Measurements from ENCODE around the gene TCEAL7.
"Not testable (repeated sequence)": the region's sequence is repeated elsewhere in the genome, so short reads cannot be mapped to it uniquely, and the experiment has no call there.

The TCEAL7 gene, protein sequence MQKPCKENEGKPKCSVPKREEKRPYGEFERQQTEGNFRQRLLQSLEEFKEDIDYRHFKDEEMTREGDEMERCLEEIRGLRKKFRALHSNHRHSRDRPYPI

DNA sequence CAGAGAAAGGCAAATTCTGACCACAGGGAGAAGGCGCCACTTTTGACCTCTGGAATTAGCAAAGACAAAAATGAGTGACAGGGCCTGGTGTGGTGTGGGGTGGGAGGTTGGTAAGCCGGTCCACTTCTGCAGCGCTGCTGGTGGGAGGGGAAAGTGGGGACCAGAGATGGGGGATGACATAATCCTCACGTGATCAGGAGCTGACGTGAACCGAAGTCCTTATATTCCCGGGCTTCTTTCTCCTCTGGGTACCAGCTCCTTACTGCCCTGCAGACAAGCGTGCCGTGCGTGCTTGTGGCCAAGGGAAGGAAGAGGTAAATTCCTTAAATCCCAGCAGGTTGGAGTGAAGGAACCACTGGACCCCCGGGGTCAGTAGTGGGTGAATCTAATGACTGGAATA lies at the start of gene TCEAL7:
Gene TCEAL7, plus strand, starts transcription at position 249 of the 400 bp plus-strand sequence. CDS start 1,165 bp downstream, outside the sequence.
- Histone ChIP-seq H3K4me1 (0 out of 2 replicates have a peak, but pooled peaks cover 2% of the 10 kb centered on the region), H3K27me3 (ENCODE audit: low read depth) (peaks cover 11% of the 10 kb centered on the region), H3K9me3 (no peaks in the 10 kb centered on the region), H3K36me3 (replicated peaks) (no peaks in the 10 kb centered on the region), H3K4me3 (no peak within 1 kb of the TSS)
- no peak for DNase-seq (ENCODE audit: low spot score in 2 of 2)
- in situ Hi-C loops (cut with MboI; ENCODE audit: low sequenced_read_pairs) = no loop called here

DNA sequence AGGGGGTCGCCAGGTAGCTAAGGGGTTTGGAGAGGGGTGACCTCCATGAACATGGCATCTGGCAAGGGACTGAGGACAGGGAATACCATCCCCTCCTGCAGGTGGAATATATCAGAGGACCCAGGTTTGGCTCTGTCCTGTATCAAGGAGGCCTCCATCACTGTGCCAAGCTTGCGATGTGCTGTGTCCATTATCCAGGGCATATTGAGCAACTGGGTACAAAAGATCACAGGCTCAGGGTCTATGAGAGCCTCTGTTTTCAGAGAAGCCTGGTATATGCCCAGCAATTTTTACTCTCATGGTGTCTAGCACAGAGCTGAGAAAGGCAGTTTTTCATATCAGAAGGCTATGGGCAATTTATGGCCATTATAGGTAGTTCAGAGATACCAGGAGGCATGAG lies 36.9 kb upstream of the TCEAL7 start:
- H3K36me3 ChIP-seq (replicated peaks) = no peaks in the 10 kb centered on the region
- H3K27me3 ChIP-seq (ENCODE audit: low read depth) = no peaks in the 10 kb centered on the region; the same call in 1 of the 2 replicates
- no peak for DNase-seq (ENCODE audit: low spot score in 2 of 2)
- no peaks in the 10 kb centered on the region for H3K9me3 ChIP-seq
- H3K4me3 ChIP-seq = no peak overlapping the region
- no peaks in the 10 kb centered on the region for H3K4me1 ChIP-seq
- in situ Hi-C loops (cut with MboI; ENCODE audit: low sequenced_read_pairs) = no loop called here

DNA sequence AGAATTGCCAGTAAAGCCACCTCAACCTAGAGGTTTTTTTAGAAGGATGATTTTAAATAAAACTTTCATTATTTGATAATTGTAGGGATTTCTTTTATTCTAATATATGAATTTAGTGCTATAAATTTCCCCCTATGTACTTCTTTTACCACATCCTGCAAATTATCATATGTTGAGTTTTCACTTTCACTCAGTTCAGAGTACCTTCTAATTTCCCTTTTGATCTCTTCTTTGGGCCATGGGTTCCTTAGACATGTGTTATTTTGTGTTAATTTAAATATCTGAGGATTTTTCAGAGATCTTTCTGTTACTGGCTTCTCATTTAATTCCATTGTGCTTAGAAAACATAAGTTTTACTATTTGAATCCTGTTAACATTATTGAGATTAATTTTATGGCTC lies 25.3 kb upstream of the TCEAL7 start:
- no peak overlapping the region for H3K4me3 ChIP-seq
- H3K27me3 ChIP-seq (ENCODE audit: low read depth) = no peaks in the 10 kb centered on the region
- H3K36me3 ChIP-seq (replicated peaks) = no peaks in the 10 kb centered on the region
- H3K9me3 ChIP-seq = no peaks in the 10 kb centered on the region
- no peaks in the 10 kb centered on the region for H3K4me1 ChIP-seq
- DNase-seq (ENCODE audit: low spot score in 2 of 2) = no peak
- in situ Hi-C loops (cut with MboI; ENCODE audit: low sequenced_read_pairs) = no loop called here

DNA sequence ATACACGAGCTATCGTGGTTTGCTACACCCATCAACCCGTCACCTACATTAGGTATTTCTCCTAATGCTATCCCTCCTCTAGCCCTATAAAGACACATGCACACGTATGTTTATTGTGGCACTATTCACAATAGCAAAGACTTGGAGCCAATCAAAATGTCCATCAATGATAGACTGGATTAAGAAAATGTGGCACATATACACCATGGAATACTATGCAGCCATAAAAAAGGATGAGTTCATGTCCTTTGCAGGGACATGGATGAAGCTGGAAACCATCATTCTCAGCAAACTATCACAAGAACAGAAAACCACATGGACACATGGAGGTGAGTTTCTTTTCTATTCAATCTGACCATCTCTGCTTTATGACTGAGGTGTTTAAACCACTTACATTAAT lies 24.4 kb upstream of the TCEAL7 start:
- DNase-seq (ENCODE audit: low spot score in 2 of 2); H3K4me3 ChIP-seq; H3K4me1 ChIP-seq; H3K27me3 ChIP-seq (ENCODE audit: low read depth); H3K36me3 ChIP-seq (replicated peaks); in situ Hi-C loops (cut with MboI; ENCODE audit: low sequenced_read_pairs); H3K9me3 ChIP-seq: not testable (repeated sequence)

DNA sequence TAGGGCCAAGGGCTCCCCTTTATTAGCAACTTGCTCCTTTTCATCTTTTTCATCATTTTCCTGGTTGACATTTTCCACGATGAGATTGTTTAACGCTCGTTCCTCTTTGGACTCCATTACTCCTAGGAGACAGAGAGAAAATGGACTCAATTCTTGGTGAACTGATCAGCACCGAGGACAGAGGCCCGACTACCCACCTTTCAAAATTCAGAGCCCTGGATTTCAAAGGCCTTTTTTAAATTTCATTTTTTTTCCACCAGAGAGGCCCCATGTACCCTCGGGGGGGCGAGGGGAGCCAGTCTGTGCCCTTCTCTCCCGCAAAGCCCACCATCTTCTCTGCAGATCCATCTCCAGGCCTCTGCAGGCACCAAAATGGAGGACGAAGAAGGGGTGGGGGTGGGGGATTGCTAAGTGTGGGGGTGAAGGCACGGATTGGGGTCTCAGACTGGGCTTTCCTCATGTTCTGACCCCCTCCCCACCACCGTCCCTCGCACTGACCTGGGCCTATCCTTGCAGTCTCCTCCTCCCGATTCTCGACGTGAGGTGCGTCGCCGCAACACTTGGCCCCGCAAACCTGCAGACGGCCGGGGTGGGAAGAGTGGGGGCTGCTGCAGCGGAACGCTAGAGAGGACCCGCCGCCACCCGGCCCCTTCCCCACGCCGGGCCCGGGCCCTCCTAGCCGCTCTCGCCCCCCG lies 20.0 kb upstream of the TCEAL7 start:
- Histone ChIP-seq H3K4me1 (no peaks in the 10 kb centered on the region), H3K36me3 (replicated peaks) (no peaks in the 10 kb centered on the region), H3K9me3 (no peaks in the 10 kb centered on the region), H3K4me3 (no peak overlapping the region), H3K27me3 (ENCODE audit: low read depth) (no peaks in the 10 kb centered on the region)
- DNase-seq (ENCODE audit: low spot score in 2 of 2) = no peak
- in situ Hi-C loops (cut with MboI; ENCODE audit: low sequenced_read_pairs) = no loop called here

DNA sequence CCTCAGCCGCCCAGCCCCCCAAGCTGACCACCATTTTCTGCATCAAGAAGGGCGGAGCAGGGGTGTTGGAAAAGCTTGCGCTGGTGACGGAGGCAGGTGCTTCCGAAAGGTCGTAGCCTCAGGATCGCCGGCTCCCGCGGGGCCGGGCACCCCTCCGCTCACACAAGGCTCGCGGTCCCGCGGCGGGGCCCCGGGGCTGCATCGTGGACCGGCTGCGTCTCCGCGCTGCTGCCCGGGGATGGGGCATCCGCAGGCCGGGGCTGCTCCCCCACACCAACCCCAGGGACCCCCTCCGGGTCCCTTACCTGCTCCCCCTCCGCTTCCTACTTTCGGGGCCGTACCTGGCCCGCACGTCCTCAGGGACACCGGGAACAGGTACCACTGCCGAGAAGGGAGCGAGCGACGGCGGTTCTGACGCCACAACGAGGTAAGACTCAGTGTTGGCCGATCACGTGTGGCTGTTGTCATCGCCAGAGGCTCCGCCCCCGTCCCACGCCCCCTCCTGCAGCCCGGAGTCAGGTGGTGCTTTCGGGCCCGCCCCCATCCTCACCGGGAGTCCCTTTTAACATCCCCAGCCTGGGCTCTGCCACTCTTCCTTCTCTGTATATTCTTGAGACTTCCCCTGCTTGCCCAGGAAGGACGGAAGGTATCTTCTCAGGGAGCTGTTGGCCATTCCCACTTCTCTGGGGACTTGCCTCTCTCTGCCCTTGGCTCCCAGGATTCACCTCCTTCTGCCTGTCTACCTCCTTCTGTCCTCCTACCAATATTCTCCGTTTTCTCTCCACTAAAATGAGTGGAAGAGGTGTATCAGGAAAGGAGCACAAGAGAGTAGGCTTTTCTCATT lies 19.3 kb upstream of the TCEAL7 start, which contains the start of gene BEX2:
Gene BEX2, minus strand, starts transcription at position 436 of the 844 bp plus-strand sequence. CDS start 1,014 bp downstream, outside the sequence.
- Histone ChIP-seq H3K4me1 (no peaks in the 10 kb centered on the region), H3K9me3 (no peaks in the 10 kb centered on the region), H3K4me3 (no peak within 1 kb of the TSS), H3K27me3 (ENCODE audit: low read depth) (no peaks in the 10 kb centered on the region), H3K36me3 (replicated peaks) (no peaks in the 10 kb centered on the region)
- DNase-seq (ENCODE audit: low spot score in 2 of 2) = peak; percentile 3 to 66
- in situ Hi-C loops (cut with MboI; ENCODE audit: low sequenced_read_pairs) = no loop called here

DNA sequence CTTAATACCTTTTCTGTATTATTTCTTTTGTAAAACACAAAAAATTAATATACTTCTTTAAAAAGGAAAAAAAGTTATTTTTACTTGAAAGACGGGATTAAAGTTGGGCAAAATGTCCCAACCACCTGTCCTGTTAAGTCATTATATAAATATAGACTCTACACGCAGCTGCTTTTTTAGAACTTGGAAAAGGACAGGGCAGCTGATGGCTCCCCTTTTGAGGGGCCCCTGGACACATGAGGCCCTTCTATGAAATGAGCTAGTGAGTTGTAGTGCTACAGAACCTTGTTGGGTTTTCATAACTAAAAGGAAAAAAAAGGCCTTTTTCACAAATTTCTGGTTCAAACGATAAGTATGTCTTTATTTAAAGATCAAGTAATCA lies 18.6 kb upstream of the TCEAL7 start:
- no peaks in the 10 kb centered on the region for H3K36me3 ChIP-seq (replicated peaks)
- no peak overlapping the region for H3K4me3 ChIP-seq
- in situ Hi-C loops (cut with MboI; ENCODE audit: low sequenced_read_pairs) = no loop called here
- no peak for DNase-seq (ENCODE audit: low spot score in 2 of 2)
- no peaks in the 10 kb centered on the region for H3K4me1 ChIP-seq
- H3K27me3 ChIP-seq (ENCODE audit: low read depth) = no peaks in the 10 kb centered on the region
- no peaks in the 10 kb centered on the region for H3K9me3 ChIP-seq

DNA sequence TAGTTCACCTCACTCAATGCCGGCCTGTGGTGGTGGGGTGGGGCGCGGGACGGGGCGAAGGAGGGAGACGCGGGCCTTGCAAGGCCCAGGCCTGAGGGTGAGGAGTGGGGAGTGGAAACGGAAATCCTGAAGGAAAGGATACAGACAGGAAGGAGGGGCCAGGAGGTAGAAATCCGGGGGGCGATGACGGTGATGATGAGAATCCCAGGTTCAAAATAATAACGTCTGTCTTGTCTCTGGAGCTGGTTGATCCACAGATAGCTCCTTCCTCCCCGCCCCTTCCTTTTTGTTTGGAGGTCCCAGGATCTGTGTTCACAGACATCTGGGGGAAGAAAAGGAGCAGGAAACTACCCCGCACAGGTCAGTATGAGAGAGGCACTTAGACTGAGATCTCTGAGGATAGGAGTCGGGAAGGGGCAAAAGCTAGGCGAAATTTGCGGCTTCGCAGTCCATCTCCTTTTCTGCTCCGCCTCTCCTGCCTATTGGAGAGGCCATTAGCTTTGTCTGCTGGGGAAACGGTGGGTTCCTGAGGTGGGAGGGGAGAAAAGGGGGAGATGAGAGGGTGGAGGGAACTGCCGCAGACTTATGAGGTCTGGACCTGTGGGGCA lies 746 bp downstream of the TCEAL7 start:
- in situ Hi-C loops (cut with MboI; ENCODE audit: low sequenced_read_pairs) = no loop called here
- no peaks in the 10 kb centered on the region for H3K9me3 ChIP-seq
- no peak for DNase-seq (ENCODE audit: low spot score in 2 of 2)
- H3K4me3 ChIP-seq = no peak overlapping the region
- peaks cover 9% of the 10 kb centered on the region for H3K27me3 ChIP-seq (ENCODE audit: low read depth)
- 0 out of 2 replicates have a peak, but pooled peaks cover 2% of the 10 kb centered on the region for H3K4me1 ChIP-seq
- no peaks in the 10 kb centered on the region for H3K36me3 ChIP-seq (replicated peaks)

DNA sequence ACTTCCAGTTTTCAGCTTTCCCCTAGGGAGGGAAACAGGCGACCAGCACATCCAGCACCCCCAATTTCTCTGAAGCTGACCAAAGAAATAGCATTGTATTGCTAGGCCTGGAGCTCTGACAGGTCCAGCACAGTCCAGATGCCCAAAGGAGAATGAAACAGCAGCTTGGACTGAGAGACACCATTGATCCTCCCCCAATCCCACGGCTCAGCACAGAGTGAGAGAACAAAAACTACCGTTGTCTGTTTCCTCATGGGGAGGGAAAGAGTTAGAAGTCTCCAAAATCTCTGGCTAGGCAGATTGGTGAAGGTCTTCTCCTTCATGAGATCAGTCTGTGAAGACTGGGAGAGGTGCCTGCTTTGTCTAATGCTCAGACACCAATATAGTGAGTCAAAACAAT lies 8.6 kb downstream of the TCEAL7 start:
- in situ Hi-C loops (cut with MboI; ENCODE audit: low sequenced_read_pairs) = no loop called here
- Histone ChIP-seq H3K27me3 (ENCODE audit: low read depth) (peaks cover 30% of the 10 kb centered on the region), H3K4me1 (0 out of 2 replicates have a peak, but pooled peaks cover 2% of the 10 kb centered on the region), H3K4me3 (no peak overlapping the region), H3K9me3 (no peaks in the 10 kb centered on the region), H3K36me3 (replicated peaks) (no peaks in the 10 kb centered on the region)
- no peak for DNase-seq (ENCODE audit: low spot score in 2 of 2)

DNA sequence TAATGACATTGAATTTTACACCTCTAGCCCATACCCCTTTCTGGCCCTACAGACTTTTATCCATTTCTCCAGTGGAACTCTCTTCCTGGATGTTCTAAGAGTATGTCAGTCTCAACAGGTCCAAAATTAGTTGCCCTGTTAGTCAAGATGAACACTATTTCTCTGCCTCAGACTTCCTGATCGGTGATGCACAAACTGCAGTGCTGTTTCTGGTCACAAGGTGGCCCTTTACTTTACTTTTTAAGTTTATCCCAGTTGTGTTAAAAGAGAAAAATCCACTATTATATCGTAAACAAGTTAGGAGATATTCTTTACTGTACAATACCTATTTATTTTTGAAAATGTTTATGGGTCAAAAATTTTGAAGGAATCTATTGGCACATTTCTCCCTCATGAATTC lies 13.1 kb downstream of the TCEAL7 start:
- in situ Hi-C loops (cut with MboI; ENCODE audit: low sequenced_read_pairs) = loop anchor here (10.0 kb wide), 1 partner anchor 122 kb away; no protein-coding TSS in a partner anchor
- H3K27me3 ChIP-seq (ENCODE audit: low read depth) = peaks cover 7% of the 10 kb centered on the region
- H3K4me1 ChIP-seq = no peaks in the 10 kb centered on the region
- no peak overlapping the region for H3K4me3 ChIP-seq
- peak; percentile 39 to 64 for DNase-seq (ENCODE audit: low spot score in 2 of 2)
- H3K9me3 ChIP-seq = no peaks in the 10 kb centered on the region
- no peaks in the 10 kb centered on the region for H3K36me3 ChIP-seq (replicated peaks)

DNA sequence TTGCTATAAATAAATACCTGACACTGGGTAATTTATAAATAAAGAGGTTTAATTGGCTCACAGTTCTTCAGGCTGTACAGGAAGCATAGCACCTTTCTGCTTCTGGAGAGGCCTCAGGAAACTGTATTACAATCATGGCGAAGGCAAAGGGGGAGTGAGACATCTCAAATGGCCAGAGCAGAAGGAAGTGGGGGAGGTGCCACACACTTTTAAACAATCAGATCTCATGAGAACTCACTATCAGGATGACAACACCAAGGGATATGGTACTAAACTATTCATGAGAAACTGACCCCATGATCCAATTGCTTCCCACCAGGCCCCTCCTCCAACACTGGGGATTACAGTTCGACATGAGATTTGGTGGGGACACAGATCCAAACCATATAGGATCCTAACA lies 14.6 kb downstream of the TCEAL7 start:
- no peak for DNase-seq (ENCODE audit: low spot score in 2 of 2)
- Histone ChIP-seq H3K27me3 (ENCODE audit: low read depth) (peaks cover 5% of the 10 kb centered on the region; the same call in 1 of the 2 replicates), H3K4me3 (no peak overlapping the region), H3K36me3 (replicated peaks) (no peaks in the 10 kb centered on the region), H3K4me1 (no peaks in the 10 kb centered on the region), H3K9me3 (no peaks in the 10 kb centered on the region)
- in situ Hi-C loops (cut with MboI; ENCODE audit: low sequenced_read_pairs) = loop anchor here (10.0 kb wide), 1 partner anchor 120 kb away; no protein-coding TSS in a partner anchor

DNA sequence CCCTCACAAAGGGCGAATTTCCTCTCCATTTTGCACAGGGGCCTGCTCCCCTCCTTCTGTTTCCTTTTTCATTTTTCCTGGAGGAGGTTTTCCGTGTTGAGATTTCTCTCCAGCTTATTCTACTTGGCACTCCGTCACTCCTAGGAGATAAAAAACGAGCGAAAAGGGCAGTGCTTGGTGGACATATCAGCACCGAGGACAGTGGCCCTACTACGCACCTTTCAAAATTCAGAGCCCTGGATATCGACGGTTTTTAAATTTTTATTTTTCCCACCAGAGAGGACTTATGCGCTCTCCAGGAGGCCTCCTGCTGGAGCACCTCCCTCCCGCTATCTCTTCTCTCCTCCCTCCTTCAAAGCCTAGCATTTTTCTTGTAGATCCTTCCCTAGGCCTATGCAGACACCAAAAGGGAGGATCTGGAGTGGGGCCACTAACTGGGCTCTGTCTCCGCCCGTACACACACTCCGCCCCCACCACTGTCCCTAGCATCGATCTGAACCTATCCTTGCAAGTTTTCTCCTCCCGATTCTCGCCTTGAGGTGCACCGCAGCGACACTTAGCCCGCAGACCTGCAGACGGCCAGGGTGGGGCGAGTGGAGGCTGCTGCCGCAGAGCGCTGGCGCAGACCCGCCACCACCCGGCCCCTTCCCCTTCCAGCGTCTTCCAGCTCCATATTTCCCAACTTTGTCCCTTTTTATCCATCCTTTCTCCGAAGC lies 17.8 kb downstream of the TCEAL7 start:
- no peaks in the 10 kb centered on the region for H3K9me3 ChIP-seq
- H3K4me1 ChIP-seq = no peaks in the 10 kb centered on the region
- H3K36me3 ChIP-seq (replicated peaks) = no peaks in the 10 kb centered on the region
- H3K4me3 ChIP-seq = no peak overlapping the region
- no peak for DNase-seq (ENCODE audit: low spot score in 2 of 2)
- in situ Hi-C loops (cut with MboI; ENCODE audit: low sequenced_read_pairs) = loop anchor here (10.0 kb wide), 1 partner anchor 117 kb away; no protein-coding TSS in a partner anchor
- H3K27me3 ChIP-seq (ENCODE audit: low read depth) = no peaks in the 10 kb centered on the region

All from HAP-1 (cell line).